B cell (primary cell): Measurements from ENCODE around the gene PUS10.
"Not testable (repeated sequence)": the region's sequence is repeated elsewhere in the genome, so short reads cannot be mapped to it uniquely, and the experiment has no call there.

Experiments
- EZH2 ChIP-seq: IDR thresholded peaks from 2 replicates; pipeline ENCODE4 v1.6.1; 2012; ENCODE audit warnings: borderline replicate concordance, low read depth, mild to moderate bottlenecking, moderate library complexity, low read length; ENCODE audit not compliant: insufficient read depth, poor library complexity, severe bottlenecking
- TF ChIP-seq, protein P1 (sequence below): fragments of 200-600 bp; IDR thresholded peaks from one replicate; pipeline ENCODE4 v1.8.0; 2022; ENCODE audit warnings: antibody characterized with exemption, mild to moderate bottlenecking

DNA sequence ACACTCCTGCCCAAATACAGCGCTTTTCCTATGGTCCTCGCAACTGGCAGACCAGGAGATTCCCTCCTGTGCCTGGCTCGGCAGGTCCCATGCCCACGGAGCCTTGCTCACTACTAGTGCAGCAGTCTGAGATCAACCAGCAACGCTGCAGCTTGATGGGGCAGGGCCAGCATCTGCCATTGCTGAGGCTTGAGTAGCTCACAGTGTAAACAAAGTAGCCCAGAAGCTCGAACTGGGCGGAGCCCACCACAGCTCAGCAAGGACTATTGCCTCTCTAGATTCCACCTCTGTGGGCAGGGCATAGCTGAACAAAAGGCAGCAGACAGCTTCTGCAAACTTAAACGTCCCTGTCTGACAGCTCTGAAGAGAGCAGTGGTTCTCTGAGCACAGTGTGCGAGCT is 16.5 kb upstream of the PUS10 start:
- TF ChIP-seq, protein P1, sequence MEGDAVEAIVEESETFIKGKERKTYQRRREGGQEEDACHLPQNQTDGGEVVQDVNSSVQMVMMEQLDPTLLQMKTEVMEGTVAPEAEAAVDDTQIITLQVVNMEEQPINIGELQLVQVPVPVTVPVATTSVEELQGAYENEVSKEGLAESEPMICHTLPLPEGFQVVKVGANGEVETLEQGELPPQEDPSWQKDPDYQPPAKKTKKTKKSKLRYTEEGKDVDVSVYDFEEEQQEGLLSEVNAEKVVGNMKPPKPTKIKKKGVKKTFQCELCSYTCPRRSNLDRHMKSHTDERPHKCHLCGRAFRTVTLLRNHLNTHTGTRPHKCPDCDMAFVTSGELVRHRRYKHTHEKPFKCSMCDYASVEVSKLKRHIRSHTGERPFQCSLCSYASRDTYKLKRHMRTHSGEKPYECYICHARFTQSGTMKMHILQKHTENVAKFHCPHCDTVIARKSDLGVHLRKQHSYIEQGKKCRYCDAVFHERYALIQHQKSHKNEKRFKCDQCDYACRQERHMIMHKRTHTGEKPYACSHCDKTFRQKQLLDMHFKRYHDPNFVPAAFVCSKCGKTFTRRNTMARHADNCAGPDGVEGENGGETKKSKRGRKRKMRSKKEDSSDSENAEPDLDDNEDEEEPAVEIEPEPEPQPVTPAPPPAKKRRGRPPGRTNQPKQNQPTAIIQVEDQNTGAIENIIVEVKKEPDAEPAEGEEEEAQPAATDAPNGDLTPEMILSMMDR, result not testable (repeated sequence)
- TF ChIP-seq EZH2, result not testable (repeated sequence)
